ELF-1 (cell line): ENCODE data around the gene MYL4.
"Not testable (repeated sequence)": the region's sequence is repeated elsewhere in the genome, so short reads cannot be mapped to it uniquely, and the experiment has no call there.

Experiments used
- DNase-seq: peaks from one replicate; pipeline ENCODE4 v3.0.0-alpha.2; 2016; ENCODE audit warnings: low read depth, low spot score

Gene MYL4

GRCh38 chr17:47193931-47194511 is 15.1 kb upstream of the MYL4 start:
- DNase-seq, result no peak

- DNase-seq, result no peak
These were observed 11.3 kb upstream of the MYL4 start for GRCh38 chr17:47197821-47198220.

- DNase-seq, result no peak
These were observed 9.4 kb upstream of the MYL4 start for GRCh38 chr17:47199627-47200324.

GRCh38 chr17:47200325-47200664 is 8.9 kb upstream of the MYL4 start:
- no peak for DNase-seq

GRCh38 chr17:47201166-47201565 is 8.0 kb upstream of the MYL4 start:
- DNase-seq, result no peak

GRCh38 chr17:47203984-47204721 is 5.0 kb upstream of the MYL4 start:
- DNase-seq, result no peak

- peak; percentile 45 for DNase-seq
These were observed 4.3 kb upstream of the MYL4 start for GRCh38 chr17:47204722-47205418.

GRCh38 chr17:47205419-47205963 is 3.7 kb upstream of the MYL4 start:
- DNase-seq, result peak; percentile 91

GRCh38 chr17:47207143-47208067 is 1.7 kb upstream of the MYL4 start:
- no peak for DNase-seq

- no peak for DNase-seq
These were observed 351 bp downstream of the MYL4 start for GRCh38 chr17:47209499-47209898.

- peak; percentile 67 for DNase-seq
These were observed 957 bp downstream of the MYL4 start for GRCh38 chr17:47210105-47210504.

- DNase-seq, result no peak
These were observed 1.6 kb downstream of the MYL4 start for GRCh38 chr17:47210779-47211178.

GRCh38 chr17:47212458-47212857 is 3.3 kb downstream of the MYL4 start:
- DNase-seq, result no peak

GRCh38 chr17:47213540-47213939 is 4.4 kb downstream of the MYL4 start:
- no peak for DNase-seq

GRCh38 chr17:47214931-47215330 is 5.8 kb downstream of the MYL4 start:
- DNase-seq, result no peak

- not testable (repeated sequence) for DNase-seq
These were observed 7.7 kb downstream of the MYL4 start for GRCh38 chr17:47216821-47217220.

GRCh38 chr17:47217279-47217678 is 8.1 kb downstream of the MYL4 start:
- DNase-seq, result not testable (repeated sequence)

GRCh38 chr17:47218896-47219430 is 9.8 kb downstream of the MYL4 start:
- DNase-seq, result peak; percentile 34

- no peak for DNase-seq
These were observed 10.7 kb downstream of the MYL4 start for GRCh38 chr17:47219621-47220475.

GRCh38 chr17:47220531-47220999 is 11.4 kb downstream of the MYL4 start:
- no peak for DNase-seq
